Measurements from ENCODE around the gene DNAJA3.

- TF ChIP-seq, protein P1, sequence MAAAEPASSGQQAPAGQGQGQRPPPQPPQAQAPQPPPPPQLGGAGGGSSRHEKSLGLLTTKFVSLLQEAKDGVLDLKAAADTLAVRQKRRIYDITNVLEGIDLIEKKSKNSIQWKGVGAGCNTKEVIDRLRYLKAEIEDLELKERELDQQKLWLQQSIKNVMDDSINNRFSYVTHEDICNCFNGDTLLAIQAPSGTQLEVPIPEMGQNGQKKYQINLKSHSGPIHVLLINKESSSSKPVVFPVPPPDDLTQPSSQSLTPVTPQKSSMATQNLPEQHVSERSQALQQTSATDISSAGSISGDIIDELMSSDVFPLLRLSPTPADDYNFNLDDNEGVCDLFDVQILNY (CRISPR knock-in tag; IDR thresholded peaks at IDR 0.05): no peak
- no peak for TF ChIP-seq TAF7 (tag; IDR thresholded peaks at IDR 0.05)
- no peak for TF ChIP-seq POLR2A (conservative IDR thresholded peaks at IDR 0.05)
- TF ChIP-seq MAFG (tag; conservative IDR thresholded peaks at IDR 0.05): no peak
- TF ChIP-seq TBP (optimal IDR thresholded peaks at IDR 0.05; ENCODE audit: low read depth, low read length): no peak
- no peak for TF ChIP-seq EP300 (IDR thresholded peaks at IDR 0.05; ENCODE audit: low read length)
- no peak for TF ChIP-seq HMGXB4 (CRISPR knock-in tag; IDR thresholded peaks at IDR 0.05)
Observed at GRCh38 chr16:4505356-4506147, 79.9 kb downstream of the DNAJA3 start.
